ENCODE results near the gene SEMA3F. TPM values are rescaled to one million over a fixed set of nuclear protein-coding genes. Genes with fewer than 3 reads are reported as not detected.
A peak's percentile ranks its signal among the peaks of the same experiment; 100 is the strongest.

SEMA3F gene
- total RNA-seq, 4 donors from 2014 or later = 5.2 to 40.1 (median 7.5) TPM

DNA sequence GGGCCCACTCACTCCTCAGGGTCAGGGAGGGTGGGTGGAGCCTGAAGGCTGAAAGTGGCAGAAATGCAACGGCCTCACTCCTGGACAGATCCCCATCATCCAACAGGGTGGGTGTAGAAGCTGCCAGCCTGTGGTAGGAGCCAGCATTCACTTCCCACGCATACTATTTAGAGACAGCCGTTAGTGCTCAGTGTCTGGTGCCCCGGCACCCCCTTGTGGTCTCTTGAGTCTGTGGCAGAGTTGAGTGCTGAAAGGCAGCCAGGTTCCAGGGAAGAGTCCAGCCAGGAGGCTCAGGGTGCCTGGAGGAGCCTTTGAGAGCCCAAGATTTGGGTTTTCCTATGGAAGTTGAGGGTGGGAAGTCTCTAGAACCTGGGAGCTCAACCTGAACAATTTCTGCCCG lies 34.1 kb downstream of the SEMA3F start:
- Histone ChIP-seq H3K27ac (no peak overlapping the region), H3K4me1 (peaks cover 7 to 15% of the 10 kb centered on the region in 2 donors), H3K36me3 (peaks cover 0 to 7% of the 10 kb centered on the region in 2 donors), H3K9me3 (no peaks in the 10 kb centered on the region), H3K4me3 (no peak overlapping the region), H3K27me3 (peaks cover 15 to 16% (median 15%) of the 10 kb centered on the region in 3 donors)
- DNase-seq (peak; percentile 52 to 70), ATAC-seq (peak; percentile 81 to 84)
- in situ Hi-C loops (cut with MboI; ENCODE audit: low sequenced_read_pairs in 4 of 4) = loop anchor here (5.0 to 10.0 kb wide), 2 partner anchors 64 to 67 kb away; no protein-coding TSS in a partner anchor
- intact Hi-C loops (cut with DNase I; ENCODE audit: low total_unique reads) = loop anchor here (1.0 kb wide), 2 partner anchors 34 to 68 kb away; partner anchors contain the start of gene SEMA3F
- no peak for TF ChIP-seq POLR2A (IDR thresholded peaks at IDR 0.05)
- peak; percentile 80 to 90 (median 81) for TF ChIP-seq CTCF (IDR thresholded peaks at IDR 0.05 in 4 of 5, conservative IDR thresholded peaks at IDR 0.05 in 1 of 5)

DNA sequence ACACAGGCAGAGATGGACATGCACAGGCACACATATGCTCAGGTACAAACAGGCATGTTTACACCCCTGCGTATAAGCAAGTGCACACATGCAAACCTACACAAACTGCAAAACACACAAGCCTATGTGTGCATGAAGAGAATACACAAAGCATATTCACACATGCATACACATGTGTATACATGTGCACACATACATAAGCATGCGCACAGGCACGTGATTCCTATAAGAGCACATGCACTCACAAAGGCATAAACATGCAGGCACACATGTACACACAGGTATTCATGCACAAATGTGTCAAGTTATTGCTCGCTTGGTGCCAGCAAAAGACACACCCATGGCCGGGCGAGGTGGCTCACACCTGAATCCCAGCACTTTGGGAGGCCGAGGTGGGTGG lies 34.9 kb downstream of the SEMA3F start:
- ATAC-seq (no peak), DNase-seq (no peak)
- H3K27ac ChIP-seq = no peak overlapping the region
- intact Hi-C loops (cut with DNase I; ENCODE audit: low total_unique reads) (loop anchor here (1.0 kb wide), 2 partner anchors 35 to 69 kb away; partner anchors contain the start of gene SEMA3F), in situ Hi-C loops (cut with MboI; ENCODE audit: low sequenced_read_pairs in 4 of 4) (loop anchor here (5.0 to 10.0 kb wide), 2 partner anchors 65 to 68 kb away; no protein-coding TSS in a partner anchor)
- H3K4me1 ChIP-seq = peaks cover 7 to 22% of the 10 kb centered on the region in 2 donors
- peaks cover 15 to 18% (median 16%) of the 10 kb centered on the region in 3 donors for H3K27me3 ChIP-seq
- H3K4me3 ChIP-seq = no peak overlapping the region
- H3K9me3 ChIP-seq = no peaks in the 10 kb centered on the region
- TF ChIP-seq POLR2A (IDR thresholded peaks at IDR 0.05) (no peak), CTCF (IDR thresholded peaks at IDR 0.05 in 4 of 5, conservative IDR thresholded peaks at IDR 0.05 in 1 of 5) (no peak)
- H3K36me3 ChIP-seq = peaks cover 0 to 7% of the 10 kb centered on the region in 2 donors

DNA sequence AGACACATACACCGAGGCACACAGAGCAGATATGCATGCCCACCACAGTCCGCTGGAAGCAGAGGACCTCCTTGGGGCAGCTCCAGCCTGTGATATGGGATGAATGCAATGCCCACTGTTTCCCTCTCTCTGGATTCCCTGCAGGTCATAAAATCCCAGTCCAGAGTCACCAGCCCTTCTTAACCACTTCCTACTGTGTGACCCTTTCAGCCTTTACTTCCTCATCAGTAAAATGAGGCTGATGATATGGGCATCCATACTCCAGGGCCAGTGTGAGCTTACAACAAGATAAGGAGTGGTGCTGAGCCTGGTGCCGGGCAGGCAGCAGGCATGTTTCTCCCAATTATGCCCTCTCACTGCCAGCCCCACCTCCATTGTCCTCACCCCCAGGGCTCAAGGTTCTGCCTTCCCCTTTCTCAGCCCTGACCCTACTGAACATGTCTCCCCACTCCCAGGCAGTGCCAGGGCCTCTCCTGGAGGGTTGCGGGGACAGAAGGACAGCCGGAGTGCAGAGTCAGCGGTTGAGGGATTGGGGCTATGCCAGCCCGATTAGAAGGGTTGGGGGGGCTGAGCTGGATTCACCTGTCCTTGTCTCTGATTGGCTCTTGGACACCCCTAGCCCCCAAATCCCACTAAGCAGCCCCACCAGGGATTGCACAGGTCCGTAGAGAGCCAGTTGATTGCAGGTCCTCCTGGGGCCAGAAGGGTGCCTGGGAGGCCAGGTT lies 36.0 kb downstream of the SEMA3F start, which contains the start of gene GNAT1:
Gene GNAT1 (plus strand): TSS at position 675 of the 725 bp plus-strand sequence. CDS start 116 bp downstream, outside the sequence.
- Histone ChIP-seq H3K27me3 (peaks cover 15 to 18% (median 16%) of the 10 kb centered on the region in 3 donors), H3K4me3 (no peak within 1 kb of the TSS), H3K4me1 (peaks cover 12 to 22% of the 10 kb centered on the region in 2 donors), H3K27ac (no peak within 1 kb of the TSS), H3K9me3 (no peaks in the 10 kb centered on the region), H3K36me3 (peaks cover 0 to 7% of the 10 kb centered on the region in 2 donors)
- TF ChIP-seq POLR2A (IDR thresholded peaks at IDR 0.05) = no peak
- TF ChIP-seq CTCF (IDR thresholded peaks at IDR 0.05 in 4 of 5, conservative IDR thresholded peaks at IDR 0.05 in 1 of 5) = no peak
- DNase-seq = no peak
- no peak for ATAC-seq
- in situ Hi-C loops (cut with MboI; ENCODE audit: low sequenced_read_pairs in 4 of 4) (no loop called here), intact Hi-C loops (cut with DNase I; ENCODE audit: low total_unique reads) (no loop called here)

DNA sequence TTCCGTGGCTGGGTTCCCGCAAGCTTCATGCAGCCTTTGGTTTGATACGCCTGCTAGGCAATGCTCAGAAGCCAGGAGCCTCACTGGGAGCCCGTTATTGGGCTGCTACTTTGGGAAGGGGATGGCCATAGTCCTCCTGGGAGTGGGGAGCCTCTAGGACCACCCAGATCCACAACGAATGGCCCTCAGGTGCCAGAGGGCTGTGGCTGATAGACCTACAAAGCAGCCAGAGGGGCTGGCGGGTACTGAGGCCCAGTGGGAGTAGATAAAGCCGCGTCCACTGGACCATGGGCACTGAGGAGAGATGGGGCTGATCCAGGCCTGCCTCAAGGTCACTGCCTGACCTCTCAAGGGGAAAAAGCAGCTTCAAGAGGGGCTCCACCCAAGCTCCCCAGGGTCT lies 37.0 kb downstream of the SEMA3F start:
- intact Hi-C loops (cut with DNase I; ENCODE audit: low total_unique reads) = loop anchor here (1.0 kb wide), 1 partner anchor 81 kb away; no protein-coding TSS in a partner anchor

More for the DNA sequence above, 37.0 kb downstream of the SEMA3F start:
- Histone ChIP-seq H3K27me3 (peaks cover 15 to 18% (median 16%) of the 10 kb centered on the region in 3 donors), H3K4me3 (no peak overlapping the region), H3K9me3 (no peaks in the 10 kb centered on the region), H3K27ac (no peak overlapping the region), H3K36me3 (no peaks in the 10 kb centered on the region), H3K4me1 (peaks cover 12 to 22% of the 10 kb centered on the region in 2 donors)
- in situ Hi-C loops (cut with MboI; ENCODE audit: low sequenced_read_pairs in 4 of 4) = no loop called here
- DNase-seq (no peak), ATAC-seq (no peak)
- TF ChIP-seq POLR2A (IDR thresholded peaks at IDR 0.05) = no peak
- TF ChIP-seq CTCF (IDR thresholded peaks at IDR 0.05 in 4 of 5, conservative IDR thresholded peaks at IDR 0.05 in 1 of 5) = no peak

All from gastrocnemius medialis (tissue), 4 donors.